T-helper 2 cell treated with Interferon-gamma antibody and Interleukin-4, amounts not matched to agents 100 ng/mL and 5 ng/mL, for 36 hours (primary cell): Measurements from ENCODE around the gene BABAM2. TPM values are rescaled to one million over a fixed set of nuclear protein-coding genes. Genes with fewer than 3 reads are reported as not detected.

ENCODE experiments used
- intact Hi-C: fragments of 100-400 bp; cut with micrococcal nuclease; formaldehyde crosslinking; loops from one replicate; pipeline ENCODE4 v1.15.1; 2023
- total RNA-seq: library from RNA; stranded (reverse); gene quantifications from 2 replicates; pipeline ENCODE4 v1.2.3, GENCODE V29; 2022

BABAM2 gene
- total RNA-seq, 1 donor from 2014 or later: 40.4 TPM

DNA sequence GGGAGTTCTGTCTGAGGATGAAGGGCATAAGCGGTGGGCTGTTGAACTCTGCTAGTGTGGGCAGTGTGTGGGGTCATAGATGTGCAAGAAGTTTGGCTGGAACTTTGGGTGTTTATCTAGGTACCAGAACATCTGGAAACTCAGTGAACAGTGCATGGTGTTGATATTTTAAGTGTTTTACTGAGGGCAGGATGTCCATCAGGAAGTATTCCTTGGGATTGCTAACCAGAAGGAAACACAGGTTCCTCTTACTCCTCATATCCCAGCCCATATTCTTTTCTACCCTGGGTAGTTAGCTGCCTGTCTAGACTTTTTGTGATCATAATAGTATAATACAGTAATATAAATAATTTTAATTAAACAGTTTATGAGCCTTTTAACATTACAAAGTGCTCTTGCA, 15.5 kb downstream of the BABAM2 start:
- intact Hi-C loops: no loop called here

DNA sequence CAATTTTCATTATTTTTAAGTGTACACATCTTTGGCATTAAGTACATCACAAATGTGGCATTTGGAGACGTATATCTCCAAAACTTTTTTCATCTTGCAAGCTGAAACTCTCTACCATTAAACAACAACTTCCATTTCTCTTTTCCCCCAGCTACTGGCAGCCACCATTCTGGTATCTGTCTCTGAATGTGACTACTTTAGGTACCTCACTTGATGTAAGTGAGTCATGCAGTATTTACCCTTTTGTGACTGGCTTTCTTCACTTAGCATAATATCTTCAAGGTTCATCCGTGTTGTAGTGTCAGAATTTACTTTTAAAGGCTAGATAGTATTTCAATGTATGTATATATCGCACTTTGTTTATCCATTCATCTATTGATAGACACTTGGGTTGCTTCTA, 17.0 kb downstream of the BABAM2 start:
- intact Hi-C loops: no loop called here

DNA sequence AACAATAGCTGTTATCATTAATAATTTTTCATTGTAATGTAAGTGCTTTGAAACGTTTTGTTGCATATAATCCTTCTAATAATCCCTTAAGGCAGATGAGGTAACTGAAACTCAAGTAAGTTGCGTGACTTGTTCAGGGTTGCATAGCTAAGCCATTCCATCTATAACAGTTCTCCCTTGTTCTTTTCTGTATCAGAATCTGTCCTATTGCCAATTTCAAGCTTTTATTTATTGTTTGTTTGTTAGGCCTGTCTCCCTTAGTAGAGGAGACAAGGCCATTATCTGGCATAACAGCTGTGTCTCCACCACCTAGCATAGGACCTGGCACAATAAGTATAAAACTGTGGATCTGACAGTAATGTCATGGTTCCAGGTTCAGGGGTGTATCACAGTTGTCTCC, 19.4 kb downstream of the BABAM2 start:
- intact Hi-C loops: no loop called here

DNA sequence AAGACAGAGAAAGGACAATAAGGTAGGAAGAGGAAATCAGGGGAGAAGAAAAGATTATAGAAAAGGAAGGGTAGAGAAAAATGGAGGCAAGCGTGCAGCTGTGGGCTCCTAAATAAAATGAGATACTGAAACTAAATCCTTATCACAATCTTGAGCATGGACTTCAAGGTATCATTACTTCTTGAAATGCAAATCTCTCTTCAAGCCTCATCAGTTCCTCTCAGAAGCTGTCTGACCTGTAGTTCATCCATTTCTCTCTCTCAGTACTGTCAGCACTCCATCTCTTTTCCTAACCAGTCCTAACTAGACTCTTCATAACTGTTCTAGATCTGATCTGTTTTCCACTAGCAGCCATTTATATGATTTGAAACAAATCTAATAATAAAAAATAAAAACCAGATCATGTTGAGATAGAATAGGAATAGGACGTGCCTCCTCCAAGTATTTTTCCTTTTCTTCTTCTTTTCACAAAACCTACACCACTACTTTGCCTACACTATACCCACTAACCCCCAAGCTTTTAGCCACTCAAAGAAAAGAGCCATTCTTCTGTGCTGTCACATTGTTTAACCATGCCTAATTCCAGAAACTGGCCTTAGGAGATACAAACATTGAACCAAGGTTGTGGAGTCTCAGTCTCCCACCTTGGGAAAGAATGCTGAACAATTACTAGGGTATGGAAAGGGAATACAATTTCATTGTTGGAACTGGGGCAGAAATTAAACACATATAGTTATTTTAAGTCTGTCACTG, 21.1 kb downstream of the BABAM2 start:
- intact Hi-C loops: no loop called here

DNA sequence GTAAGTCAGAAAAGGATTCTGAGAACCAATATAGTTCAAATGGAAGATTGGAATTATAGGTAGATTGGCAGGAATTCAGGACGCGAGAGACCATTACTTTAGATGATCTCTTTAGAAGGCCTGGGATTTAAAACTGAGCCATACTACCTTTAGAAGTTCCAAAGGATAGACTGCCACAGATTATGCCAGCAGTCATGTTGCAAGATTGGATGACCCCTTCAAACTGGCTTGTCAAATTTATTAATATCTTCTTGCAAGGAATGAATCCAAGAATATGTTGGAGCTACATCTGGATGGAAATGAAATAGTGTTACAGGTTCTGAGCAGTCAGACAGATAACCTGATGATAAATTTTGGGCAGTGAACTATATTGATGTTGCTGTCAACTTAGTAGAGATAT, 22.0 kb downstream of the BABAM2 start:
- intact Hi-C loops: no loop called here

DNA sequence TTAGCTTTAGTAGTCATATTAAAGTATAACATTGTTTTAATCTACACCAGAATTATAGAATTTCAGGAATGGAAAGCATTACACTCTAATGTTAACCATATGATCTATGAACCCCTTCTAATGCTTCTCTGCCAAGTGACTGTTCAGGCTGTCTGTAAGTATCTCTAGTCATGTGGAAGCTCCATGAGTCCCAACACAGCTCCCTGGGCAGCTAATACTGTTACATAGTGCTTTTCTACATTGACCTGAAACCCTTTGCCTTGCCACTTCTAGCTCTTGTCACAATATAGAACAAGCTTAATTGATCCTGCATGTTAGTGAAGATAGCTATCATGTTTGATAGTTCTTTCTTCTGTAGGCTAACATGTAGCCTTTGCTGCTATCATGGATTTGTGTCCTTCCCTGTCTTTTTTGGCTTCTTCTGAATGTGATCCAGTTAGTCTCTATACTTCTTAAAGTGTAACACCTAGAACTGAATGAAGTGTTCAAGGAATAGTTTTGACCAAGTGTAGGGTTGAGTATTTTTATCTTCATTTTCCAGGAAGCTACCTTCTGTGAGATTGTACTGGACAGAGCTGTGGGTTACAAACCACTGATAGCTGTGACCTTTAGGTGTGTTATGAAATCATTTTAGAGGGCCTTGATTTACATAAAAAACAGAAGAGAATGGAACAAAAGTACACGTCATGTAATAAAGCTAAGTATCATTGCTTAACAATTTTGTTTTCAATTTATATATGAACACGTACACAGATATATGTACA, 23.7 kb downstream of the BABAM2 start:
- intact Hi-C loops: no loop called here

DNA sequence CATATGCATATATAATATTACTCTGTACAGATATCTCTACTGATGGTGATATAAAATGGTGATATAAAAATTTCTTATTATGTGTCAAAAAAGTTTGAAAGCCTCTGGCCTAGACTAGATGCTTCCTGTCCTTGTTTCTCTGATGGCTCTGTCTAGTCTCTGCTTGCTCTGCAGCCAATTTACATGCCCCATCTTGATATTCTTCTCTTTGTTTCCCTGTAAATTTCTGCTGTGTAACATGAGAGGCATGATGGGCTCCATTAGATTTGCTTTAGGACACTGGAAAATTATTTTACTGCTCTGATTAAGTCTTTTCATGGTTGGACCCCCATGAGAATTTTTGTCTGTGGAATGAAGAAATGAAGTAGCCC, 24.3 kb downstream of the BABAM2 start:
- intact Hi-C loops: no loop called here

DNA sequence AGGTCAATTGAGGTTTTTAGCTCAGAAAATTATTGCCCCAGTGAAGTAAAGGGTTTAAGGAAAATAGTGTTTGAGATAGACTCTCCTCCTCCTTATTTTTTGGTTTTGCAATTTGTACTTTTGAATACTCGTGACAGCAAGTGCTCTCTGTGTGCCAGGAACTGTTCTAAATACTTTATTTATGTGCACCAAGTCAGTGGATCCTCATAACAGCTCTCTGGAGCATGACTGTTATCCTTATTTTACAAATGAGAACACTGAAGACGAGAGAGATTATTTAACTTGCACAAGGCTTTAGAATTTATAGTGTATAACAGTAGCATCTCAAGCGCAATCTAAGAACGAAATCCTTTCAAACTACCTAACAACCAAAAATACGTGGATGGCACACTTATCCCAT, 24.7 kb downstream of the BABAM2 start:
- intact Hi-C loops: no loop called here

DNA sequence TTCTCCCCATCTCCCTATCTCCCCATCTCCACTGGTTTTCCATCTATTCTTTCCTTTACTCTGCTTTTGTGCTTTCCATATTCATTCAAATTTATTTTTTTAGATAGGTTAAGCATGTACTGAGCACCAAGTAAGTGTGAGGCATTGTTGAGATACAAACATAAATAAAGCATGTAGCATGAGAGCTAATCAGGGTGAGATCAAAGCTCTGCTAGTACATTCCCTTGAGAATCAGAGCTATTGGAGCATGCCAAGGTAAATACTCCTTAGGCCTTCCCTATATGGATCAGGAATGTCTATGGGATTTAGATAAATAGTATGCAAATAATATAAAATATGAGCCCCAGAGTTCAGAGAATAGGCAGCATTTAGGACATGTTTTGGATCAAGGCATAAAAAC, 25.3 kb downstream of the BABAM2 start:
- intact Hi-C loops: no loop called here

DNA sequence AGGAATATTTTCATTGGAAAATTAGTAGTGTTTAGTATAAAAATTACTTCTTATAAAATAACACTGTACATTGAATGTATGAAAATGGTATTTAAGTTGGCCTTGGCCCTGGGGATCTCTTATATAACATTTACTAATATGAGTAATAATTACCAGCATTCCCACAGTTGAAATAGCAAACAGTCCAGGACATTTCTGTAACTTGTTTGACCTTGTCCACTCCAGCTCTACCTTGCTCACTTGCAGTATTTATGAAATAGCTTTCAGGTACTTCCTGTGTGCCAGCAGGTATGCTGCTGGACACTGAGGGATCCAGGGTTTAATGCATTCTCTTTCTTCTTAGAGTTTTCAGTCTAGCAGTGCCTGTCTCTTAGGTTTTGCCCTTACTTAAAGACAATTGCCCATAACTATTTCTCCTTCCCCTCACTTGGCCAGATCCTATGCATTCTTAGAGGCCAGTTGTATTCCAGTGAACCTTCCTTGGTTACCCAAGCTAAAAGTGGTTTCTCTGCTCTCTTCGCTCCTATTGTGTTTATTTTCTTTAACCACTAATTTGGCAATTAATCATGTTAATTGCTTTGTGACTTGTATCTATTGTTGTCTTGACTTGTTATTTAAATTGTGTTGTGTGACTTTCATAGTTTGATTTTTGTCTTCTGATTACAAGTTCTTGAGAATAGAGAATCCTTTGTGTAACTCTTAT, 25.9 kb downstream of the BABAM2 start:
- intact Hi-C loops: no loop called here

DNA sequence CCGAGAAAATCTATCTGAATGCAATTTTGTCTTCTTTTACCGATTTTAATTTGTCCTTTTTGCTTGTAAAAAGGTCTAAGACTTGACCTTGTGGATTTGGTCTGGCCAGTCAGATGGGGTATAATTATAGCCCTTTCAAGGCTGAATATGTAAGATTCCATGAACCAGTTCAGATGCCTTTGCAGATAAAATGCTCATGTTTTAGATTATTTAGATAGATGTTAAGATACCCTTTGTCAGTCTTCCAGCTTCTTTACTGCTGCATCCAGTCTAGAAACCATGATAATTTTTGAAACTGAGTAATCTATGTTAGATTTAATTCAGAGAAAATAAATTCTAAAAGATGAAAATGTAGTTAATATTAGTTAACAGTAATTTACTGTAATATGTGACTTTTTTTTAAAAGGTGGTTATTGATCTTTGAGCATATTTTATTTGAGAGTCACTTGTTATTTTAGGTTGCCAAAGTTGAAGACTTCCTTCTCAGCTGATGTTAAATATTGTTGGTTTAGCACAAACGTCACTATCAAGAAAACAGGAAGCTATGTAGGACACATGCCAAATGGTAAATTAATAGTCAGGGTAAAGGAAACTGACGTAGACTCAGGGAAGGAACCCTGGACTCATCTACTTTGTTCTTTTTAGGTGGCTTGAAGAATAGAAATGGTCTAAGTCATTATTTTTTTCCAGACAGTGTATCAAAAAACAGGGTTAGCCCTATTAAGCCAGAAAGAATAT, 29.8 kb downstream of the BABAM2 start:
- intact Hi-C loops: no loop called here

DNA sequence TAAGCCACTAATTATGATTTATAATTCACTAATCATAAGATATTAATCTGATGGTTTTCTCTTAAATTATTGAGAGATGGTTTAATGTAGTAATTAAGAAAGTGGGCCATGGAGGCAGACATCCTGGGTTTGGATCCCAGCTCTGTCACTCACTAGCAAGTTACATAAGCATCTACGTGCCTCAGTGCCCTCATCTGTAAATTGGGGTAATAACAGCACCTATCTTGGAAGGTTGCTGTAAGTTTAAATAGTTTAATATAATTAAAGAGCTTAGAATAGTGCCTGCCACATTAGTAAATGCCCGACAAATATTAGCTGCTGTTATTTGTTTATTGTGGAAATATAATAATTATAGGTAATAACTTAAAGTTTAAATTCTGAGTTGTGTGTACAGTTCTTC, 30.9 kb downstream of the BABAM2 start:
- intact Hi-C loops: no loop called here

DNA sequence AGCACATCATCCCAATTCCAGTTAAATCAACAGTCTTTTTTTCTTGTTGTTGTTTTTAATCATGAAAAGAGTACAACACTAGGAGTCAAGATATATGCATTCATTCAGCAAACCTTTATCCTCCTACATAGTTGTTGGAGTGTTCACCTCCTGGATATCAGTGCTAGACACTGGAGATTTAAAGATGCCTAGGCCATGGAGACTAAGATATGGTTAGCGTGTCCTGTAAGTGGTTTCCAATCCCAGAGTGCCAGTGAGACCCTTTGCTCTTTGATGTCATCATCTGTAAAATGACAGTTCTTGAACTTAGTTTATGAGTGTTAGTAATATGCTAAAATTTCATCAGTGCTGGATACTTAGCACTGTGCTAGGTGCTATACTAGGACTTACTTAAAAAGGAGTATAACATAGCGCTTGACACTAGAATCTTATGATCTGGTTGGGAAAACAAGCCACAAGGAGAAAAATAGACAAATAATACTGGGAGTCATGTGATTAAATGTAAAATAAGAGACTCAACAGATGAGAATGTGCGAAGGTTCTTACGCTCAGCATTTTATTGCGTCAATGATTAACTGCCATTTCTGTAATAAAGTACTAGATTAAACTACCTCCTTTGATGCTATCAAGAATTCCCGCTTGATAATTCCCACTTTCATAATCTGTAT, 31.5 kb downstream of the BABAM2 start:
- intact Hi-C loops: no loop called here

DNA sequence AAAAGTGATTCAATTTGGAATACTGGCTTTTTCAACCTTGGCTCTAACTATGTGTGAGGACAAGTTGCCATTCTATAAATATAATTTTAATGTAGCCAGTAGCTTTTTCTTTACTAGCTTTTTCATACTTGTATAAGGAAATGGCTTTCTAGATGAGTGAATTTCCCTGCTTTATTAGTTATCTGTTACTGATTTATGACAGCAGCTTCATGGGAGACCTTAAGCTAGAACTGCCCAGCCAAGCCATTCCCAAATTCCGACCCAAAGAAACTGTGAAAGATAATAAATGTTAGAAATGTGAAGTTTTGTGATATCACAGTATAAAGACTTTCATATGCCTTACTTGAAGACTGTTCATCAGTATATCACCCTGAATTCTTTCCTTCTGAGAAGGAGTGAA, 32.3 kb downstream of the BABAM2 start:
- intact Hi-C loops: no loop called here

DNA sequence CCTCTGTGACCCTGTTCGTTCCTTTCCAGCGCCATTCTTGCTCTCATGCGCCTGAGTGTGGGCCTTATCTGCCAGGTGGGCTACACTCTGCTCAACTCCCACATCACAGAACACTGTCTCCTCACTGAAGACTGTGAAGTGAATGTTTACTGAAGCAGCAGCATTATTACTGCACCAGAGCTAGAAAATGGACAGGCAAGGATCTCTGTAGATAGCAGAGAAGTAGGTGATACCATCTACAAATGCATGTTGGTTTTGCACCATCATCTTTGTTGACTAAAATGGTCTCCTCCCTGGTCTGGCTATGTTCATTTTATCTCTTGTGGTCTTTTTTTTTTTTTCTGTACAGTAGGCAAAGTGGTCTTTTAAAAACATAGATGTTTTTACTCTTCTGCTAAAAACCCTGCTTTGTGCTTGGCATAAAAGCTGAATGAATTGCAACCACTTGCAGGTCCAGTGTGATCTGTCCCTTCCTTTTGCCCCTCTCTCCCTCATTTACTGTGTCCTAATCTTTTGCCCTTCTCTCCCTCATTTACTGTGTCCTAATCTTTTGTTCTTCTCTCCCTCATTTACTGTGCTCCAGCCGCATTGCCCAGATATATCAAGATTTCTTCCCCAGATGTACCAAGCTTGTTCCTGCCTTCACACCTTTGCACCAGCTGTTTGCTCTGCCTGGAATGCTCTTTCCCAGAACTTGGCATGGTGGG, 35.4 kb downstream of the BABAM2 start:
- intact Hi-C loops: no loop called here

DNA sequence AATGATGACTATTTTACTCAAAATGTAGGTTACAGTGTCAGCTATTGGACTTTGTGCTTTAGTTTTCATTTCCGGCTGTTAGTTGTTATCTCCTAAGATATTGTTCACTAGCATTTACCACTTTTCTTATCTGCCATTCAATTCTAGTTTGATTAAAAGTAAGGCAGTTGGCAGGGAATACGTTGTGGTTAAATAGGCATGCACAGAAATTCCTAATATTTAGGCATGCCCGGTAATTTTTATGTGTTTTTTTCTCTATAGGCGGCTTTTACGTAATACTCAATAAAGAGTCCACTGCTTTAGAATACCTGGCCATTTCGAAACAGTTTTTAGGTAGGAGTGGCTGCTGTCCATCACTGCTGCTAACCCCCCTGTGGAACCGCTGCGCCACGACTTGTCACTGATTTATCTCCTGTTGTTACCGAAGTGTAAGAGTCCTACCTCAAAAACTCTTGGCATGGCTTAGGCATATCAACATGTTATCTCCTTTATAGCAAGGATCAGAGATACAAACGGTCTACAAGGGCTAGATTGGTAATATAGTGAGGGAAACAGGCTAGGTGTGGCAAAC, 39.5 kb downstream of the BABAM2 start:
- intact Hi-C loops: no loop called here

DNA sequence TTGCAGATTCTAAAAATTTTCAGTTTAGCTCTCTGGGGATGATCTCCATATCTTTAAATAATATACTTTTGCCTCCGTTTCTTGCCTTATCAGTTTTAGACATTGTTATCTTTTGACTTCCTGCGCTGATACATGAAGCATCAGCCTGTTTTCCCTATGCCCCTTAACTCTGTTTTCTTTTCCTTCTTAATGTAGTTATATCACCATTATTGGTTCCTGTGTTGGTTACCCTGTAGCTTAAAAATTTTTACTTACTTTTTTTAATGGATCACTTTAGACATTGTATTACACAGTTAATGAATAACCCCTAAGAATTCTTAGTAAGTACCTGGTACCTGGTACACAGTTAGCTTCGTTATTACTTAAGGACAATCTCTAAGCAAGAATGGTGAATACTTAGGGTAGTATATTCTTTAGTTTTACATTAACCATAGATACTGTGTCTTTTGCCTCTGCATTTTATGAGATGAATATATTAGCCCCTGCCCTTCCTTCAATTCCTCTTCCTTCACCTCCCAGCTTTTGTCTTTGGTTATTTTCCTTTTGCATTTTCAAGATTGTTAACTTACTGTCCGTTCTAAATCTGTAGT, 40.9 kb downstream of the BABAM2 start:
- intact Hi-C loops: no loop called here

DNA sequence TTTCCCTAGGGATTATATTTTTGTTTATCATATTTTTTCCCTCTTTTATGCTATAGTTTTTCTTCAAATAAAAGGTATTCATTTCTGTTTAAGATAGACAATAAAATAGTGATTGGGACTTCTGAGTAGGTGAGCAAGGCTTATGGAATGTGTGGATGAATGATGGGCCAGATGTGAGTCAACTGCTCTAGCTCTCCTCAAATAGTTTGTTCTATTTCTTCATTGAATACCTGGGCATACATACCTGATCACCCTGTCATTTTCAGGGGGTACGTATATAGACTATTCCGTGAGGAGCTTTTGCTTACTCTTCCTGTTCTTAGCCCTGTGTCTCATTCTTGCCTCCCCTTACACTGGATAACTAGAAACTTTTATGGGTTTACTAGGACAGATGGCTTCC, 41.9 kb downstream of the BABAM2 start:
- intact Hi-C loops: no loop called here

DNA sequence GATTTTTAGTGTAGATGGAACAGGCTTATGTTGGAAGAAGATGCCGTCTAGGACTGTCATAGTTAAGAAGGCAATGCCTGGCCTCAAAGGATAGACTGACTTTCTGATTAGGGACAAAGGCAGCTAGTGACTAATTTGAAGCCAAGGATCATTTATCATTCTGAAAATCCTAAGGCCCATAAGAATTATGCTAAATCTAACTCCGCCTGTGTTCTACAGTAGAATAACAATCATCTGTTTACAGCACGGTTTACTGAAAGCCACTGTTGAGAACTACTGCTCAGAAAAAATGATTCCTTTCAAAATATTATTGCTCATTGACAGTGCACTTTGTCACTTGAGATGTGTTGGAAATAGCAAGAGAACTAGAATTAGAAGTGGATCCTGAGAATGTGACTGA, 44.5 kb downstream of the BABAM2 start:
- intact Hi-C loops: no loop called here
